Aortic smooth muscle cell (primary cell): ENCODE measurements around the gene TTI1. TPM values are rescaled to one million over a fixed set of nuclear protein-coding genes. Genes with fewer than 3 reads are reported as not detected.

Experiments used
- total RNA-seq: library from RNA; depleted of rRNA; stranded (reverse); fragments of >200 nt; gene quantifications from 2 replicates; pipeline ENCODE4 v1.2.3, GENCODE V29; 2014

The TTI1 gene
- 15.1 and 15.6 TPM in 2 replicates for total RNA-seq

GRCh38 chr20:38033330-38034107 is at the start of gene TTI1, which contains the start of gene RPRD1B:
Gene TTI1 (minus strand): TSS chr20:38033456. CDS start chr20:38013816, 19,640 bp downstream.
Gene RPRD1B (plus strand): TSS chr20:38033746. CDS start chr20:38033948, 202 bp downstream.

Other genes with a start within 250 kb of the TTI1 start
- 0.53 and 0.93 TPM in 2 replicates for gene VSTM2L, start 130.3 kb downstream of the TTI1 start, total RNA-seq
- gene RPRD1B, start 290 bp upstream of the TTI1 start, total RNA-seq = 15.5 and 18.8 TPM in 2 replicates
- 592 and 749 TPM in 2 replicates for gene TGM2, start 131.8 kb upstream of the TTI1 start, total RNA-seq
- gene KIAA1755, start 227.3 kb upstream of the TTI1 start, total RNA-seq = 5.8 and 10.0 TPM in 2 replicates